ENCODE results near the gene SOCS7. TPM values are rescaled to one million over a fixed set of nuclear protein-coding genes. Genes with fewer than 3 reads are reported as not detected.
A peak's percentile ranks its signal among the peaks of the same experiment; 100 is the strongest.

SOCS7 gene
- total RNA-seq, 1 donor from 2014 or later, result 33.3 TPM

DNA sequence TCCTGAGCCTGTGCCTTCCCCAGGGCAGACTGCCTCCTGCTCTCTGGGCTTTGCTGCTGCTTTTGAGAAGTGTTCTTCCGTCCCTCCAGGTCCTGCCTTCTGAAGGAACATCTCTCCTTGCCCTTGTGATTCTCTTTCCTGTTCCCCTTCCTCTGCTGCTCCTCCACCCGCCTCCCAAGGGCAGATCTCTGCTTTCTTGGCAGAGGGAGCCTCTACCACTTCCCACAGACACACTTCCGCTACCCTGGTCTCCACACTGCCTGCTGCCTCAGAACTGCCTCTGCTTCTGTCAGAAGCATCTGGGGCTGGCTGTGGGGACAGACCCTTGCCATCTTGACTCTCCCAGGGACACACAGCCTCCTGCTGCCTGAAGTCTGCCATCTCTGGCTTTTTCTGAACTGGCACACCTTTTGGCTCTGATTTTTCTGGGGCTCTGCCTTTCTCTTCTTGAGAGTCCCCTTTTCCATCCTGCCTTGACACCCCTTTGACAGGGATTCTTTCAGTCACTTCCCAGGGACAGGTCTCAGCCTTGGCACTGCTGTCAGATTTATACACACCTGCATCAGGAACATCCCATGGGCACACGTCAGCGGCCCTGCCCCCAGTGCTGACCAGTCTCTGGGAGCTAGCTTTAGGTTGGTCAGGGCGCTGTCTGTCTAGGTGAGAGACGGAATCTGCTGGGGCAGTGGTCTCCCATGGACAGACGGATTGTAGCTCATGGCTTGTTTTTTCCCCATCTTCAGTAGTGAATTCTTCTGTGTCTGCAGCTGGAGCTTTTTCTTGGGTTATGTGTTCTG, 24.4 kb upstream of the SOCS7 start:
- H3K36me3 Mint-ChIP-seq (ENCODE audit: unreplicated experiment), result no peaks in the 10 kb centered on the region
- peaks cover 4% of the 10 kb centered on the region for H3K27me3 Mint-ChIP-seq (ENCODE audit: unreplicated experiment)
- H3K4me1 Mint-ChIP-seq (ENCODE audit: low read depth, unreplicated experiment), result peaks cover 19% of the 10 kb centered on the region
- TF ChIP-seq, protein P1, sequence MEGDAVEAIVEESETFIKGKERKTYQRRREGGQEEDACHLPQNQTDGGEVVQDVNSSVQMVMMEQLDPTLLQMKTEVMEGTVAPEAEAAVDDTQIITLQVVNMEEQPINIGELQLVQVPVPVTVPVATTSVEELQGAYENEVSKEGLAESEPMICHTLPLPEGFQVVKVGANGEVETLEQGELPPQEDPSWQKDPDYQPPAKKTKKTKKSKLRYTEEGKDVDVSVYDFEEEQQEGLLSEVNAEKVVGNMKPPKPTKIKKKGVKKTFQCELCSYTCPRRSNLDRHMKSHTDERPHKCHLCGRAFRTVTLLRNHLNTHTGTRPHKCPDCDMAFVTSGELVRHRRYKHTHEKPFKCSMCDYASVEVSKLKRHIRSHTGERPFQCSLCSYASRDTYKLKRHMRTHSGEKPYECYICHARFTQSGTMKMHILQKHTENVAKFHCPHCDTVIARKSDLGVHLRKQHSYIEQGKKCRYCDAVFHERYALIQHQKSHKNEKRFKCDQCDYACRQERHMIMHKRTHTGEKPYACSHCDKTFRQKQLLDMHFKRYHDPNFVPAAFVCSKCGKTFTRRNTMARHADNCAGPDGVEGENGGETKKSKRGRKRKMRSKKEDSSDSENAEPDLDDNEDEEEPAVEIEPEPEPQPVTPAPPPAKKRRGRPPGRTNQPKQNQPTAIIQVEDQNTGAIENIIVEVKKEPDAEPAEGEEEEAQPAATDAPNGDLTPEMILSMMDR (IDR thresholded peaks at IDR 0.05; ENCODE audit: partially characterized antibody, unreplicated experiment), result no peak
- peak overlapping the region; percentile 42 for H3K27ac Mint-ChIP-seq (ENCODE audit: unreplicated experiment)
- DNase-seq, result no peak
- H3K4me3 Mint-ChIP-seq (ENCODE audit: unreplicated experiment), result no peak overlapping the region
- peaks cover 5% of the 10 kb centered on the region for H3K9me3 Mint-ChIP-seq (ENCODE audit: unreplicated experiment)

DNA sequence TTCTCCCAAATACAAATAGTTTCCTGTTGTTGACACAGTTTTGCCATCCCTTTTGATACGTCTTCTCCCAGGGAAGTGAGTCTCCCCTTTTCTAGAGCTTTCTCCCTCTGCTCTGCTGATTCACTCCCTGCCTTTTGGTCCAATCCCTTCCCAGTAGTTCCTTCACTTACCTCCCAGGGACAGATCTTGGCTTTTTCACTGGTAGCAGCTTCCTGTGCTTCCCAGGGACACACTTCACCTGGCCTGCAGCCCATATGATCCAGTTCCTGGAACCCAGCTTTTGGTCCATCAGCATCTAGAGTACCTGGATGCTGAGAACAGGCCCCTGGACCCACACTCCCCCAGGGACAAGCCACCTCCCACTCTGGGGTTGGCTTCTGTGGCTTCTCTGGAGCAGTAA, 23.7 kb upstream of the SOCS7 start:
- Mint-ChIP-seq H3K36me3 (ENCODE audit: unreplicated experiment) (no peaks in the 10 kb centered on the region), H3K4me1 (ENCODE audit: low read depth, unreplicated experiment) (peaks cover 19% of the 10 kb centered on the region), H3K4me3 (ENCODE audit: unreplicated experiment) (no peak overlapping the region), H3K27ac (ENCODE audit: unreplicated experiment) (no peak overlapping the region), H3K9me3 (ENCODE audit: unreplicated experiment) (peaks cover 5% of the 10 kb centered on the region), H3K27me3 (ENCODE audit: unreplicated experiment) (peaks cover 4% of the 10 kb centered on the region)
- DNase-seq, result no peak
- TF ChIP-seq, protein P1 (IDR thresholded peaks at IDR 0.05; ENCODE audit: partially characterized antibody, unreplicated experiment), result no peak

DNA sequence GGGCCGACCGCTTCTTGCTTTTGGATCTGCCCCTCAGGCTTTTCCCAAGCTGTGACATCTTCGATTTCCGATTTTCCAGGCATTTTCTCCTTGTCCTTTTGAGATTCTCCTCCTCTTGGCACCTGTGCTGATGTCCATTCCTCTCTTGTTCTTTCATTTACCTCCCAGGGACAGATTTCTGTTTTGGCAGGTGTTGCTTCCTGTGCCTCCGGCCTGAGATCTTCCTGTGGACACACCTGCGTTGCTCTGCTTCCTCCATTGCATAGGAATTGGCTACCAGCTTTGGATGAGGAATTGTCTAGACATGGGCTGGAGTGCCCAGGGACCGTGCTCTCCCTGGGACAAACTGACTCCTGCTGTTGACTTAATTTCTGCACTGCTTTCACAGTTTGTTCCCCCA, 23.0 kb upstream of the SOCS7 start:
- H3K4me1 Mint-ChIP-seq (ENCODE audit: low read depth, unreplicated experiment), result peaks cover 19% of the 10 kb centered on the region
- no peak overlapping the region for H3K4me3 Mint-ChIP-seq (ENCODE audit: unreplicated experiment)
- H3K27ac Mint-ChIP-seq (ENCODE audit: unreplicated experiment), result no peak overlapping the region
- DNase-seq, result no peak
- TF ChIP-seq, protein P1 (IDR thresholded peaks at IDR 0.05; ENCODE audit: partially characterized antibody, unreplicated experiment), result no peak
- peaks cover 6% of the 10 kb centered on the region for H3K27me3 Mint-ChIP-seq (ENCODE audit: unreplicated experiment)
- H3K9me3 Mint-ChIP-seq (ENCODE audit: unreplicated experiment), result peaks cover 5% of the 10 kb centered on the region
- H3K36me3 Mint-ChIP-seq (ENCODE audit: unreplicated experiment), result no peaks in the 10 kb centered on the region

DNA sequence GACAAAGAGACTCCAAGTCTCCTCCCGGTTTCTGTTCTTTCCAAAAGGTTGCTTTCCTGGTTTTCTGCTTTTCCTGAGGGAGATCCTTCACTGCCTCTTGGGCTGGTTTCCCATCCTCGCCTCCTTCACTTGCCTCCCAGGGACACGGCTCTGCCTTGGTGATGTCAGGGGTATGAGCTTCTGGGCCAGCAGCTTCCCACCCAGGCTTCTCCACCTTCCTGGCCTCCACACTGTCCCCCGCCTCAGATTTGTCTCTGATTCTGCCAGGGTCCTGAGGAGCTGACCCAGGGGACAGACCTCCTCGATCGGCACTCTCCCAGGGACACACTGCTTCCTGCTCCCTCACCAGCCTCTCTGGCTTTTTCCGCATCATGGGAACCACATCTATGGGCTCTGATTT, 22.4 kb upstream of the SOCS7 start:
- DNase-seq, result no peak
- Mint-ChIP-seq H3K36me3 (ENCODE audit: unreplicated experiment) (no peaks in the 10 kb centered on the region), H3K27me3 (ENCODE audit: unreplicated experiment) (peaks cover 6% of the 10 kb centered on the region), H3K4me1 (ENCODE audit: low read depth, unreplicated experiment) (peaks cover 19% of the 10 kb centered on the region), H3K4me3 (ENCODE audit: unreplicated experiment) (no peak overlapping the region), H3K9me3 (ENCODE audit: unreplicated experiment) (peaks cover 5% of the 10 kb centered on the region), H3K27ac (ENCODE audit: unreplicated experiment) (no peak overlapping the region)
- TF ChIP-seq, protein P1 (IDR thresholded peaks at IDR 0.05; ENCODE audit: partially characterized antibody, unreplicated experiment), result no peak
